GM18511 (cell line): Measurements from ENCODE around the gene ZNF681.
"Not testable (repeated sequence)": the region's sequence is repeated elsewhere in the genome, so short reads cannot be mapped to it uniquely, and the experiment has no call there.

Source experiments
- ATAC-seq: cut with Tn5 transposase; IDR thresholded peaks from one replicate; pipeline ENCODE4 v1.9.1; 2021; ENCODE audit warnings: mild to moderate bottlenecking, moderate library complexity; ENCODE audit not compliant: unreplicated experiment

Gene ZNF681

DNA sequence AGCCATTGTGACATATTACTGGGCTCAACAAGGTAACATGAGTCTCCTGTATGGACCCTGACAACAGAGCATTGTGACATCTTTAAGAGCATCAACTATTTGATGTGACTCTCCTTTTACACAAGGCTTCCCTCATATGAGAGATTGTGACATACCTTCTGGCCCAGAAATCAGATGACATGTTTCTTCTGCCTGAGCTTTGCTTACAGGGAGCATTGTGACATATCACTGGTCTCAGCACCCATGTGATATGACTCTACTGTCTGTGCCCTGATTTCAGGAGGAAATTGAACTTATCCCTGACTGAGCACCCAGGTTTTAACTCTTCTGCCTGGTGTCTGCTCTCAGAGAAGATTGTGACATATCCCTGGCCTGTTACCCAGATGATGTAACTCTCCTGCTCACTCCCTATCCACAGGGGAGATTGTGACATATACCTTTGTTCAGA is 15.9 kb upstream of the ZNF681 start:
- ATAC-seq = no peak

GRCh38 chr19:23774106-23774505 is 15.4 kb upstream of the ZNF681 start:
- no peak for ATAC-seq

DNA sequence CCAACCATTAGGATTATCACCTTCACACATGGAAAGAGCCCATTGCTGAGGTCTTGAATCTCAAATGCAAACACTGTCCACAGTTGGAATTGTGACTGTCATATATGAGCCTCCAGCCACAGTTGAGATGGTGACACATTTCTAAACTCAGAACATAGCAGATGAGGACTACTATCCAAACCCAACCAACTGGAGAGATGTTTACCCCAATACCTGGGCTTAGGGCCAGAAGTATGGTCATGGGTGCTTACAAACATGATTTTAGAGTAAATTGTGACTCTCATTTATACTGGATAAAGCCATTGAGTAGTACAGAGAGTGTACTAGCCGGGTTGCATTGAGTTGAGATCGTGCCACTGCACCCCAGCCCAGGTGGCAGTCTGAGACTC is 14.0 kb upstream of the ZNF681 start:
- ATAC-seq = no peak

- no peak for ATAC-seq
Measured at GRCh38 chr19:23771761-23772674, 13.3 kb upstream of the ZNF681 start.

GRCh38 chr19:23771316-23771715 is 12.6 kb upstream of the ZNF681 start:
- no peak for ATAC-seq

DNA sequence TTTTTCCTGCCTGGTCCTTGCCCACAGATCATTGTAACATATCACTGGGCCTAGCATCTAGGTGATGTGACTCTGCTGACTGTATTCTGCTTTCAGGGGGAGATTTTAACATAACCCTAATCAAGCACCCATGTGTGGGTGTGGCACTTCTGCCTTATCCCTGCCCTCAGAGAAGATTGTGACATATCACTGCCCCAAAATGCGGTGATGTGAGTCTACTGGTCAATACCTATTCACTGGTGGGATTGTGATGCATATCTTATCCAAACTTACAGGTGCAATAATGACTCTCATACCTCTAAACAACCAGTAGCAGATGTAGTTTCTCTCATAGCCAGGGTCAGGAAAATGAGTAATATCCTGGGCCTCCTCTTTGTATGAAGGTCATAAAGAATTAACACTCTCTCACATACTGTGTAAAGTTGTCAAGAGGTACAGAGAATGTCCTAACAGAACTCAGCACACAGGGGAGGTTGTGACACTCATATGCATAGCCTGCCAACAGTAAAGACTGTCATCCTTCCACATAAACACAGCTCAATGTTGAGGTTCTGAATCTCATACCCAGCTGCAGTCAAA is 12.1 kb upstream of the ZNF681 start:
- ATAC-seq = no peak

DNA sequence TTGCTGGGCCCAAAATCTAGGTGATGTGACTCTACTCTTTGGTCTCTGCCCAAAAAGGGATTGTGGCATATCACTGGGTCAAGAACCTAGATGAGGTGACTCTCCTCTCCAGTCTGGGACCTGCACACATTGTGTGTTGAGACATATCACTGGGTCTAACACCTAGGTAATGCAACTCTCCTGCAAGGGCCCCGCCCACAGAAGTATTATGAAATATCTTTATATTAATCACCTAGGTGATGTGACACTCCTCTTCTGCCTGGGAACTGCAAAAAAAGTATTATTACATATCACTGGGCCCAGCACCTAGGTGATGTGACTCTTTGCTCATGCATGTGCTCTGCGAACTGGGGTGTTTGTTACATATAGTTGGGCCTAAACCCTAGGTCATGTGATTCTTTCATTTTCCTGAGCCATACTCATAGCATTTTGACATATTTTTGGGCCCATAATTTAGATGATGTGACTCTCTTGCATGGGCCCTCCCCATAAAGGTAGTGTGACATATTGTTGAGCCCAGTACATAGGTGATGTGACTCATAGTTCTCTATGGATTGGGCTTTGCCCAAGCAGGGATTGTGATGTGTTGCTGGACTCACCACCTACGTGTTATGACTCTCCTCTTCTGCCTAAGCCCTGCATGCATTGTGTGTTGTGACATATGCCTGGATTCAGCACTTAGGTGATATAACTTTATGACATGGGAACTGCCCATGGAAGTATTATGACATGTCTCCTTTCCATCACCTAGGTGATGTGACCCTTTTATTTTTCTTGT is 11.2 kb upstream of the ZNF681 start:
- ATAC-seq = no peak

GRCh38 chr19:23766951-23767350 is 8.3 kb upstream of the ZNF681 start:
- ATAC-seq = no peak

DNA sequence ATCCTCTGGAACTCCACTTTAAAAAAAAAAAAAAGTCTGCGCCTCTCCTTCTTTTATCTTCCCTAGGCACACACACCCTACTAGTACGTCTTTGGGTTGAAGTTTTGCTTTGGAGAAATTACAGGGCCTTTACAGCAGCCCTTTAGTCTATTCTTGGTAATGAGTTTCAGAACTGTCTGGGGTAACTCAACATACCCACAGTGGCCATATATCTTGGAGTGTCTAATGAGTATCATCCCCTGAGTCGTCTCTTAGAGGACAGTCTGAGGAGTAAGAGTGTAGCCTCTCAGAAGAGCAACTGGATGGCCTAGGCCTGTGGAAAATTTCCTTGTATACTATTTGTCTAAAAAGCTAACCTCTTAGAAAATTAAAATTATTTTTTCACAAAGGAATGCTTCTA is 6.1 kb upstream of the ZNF681 start:
- no peak for ATAC-seq

DNA sequence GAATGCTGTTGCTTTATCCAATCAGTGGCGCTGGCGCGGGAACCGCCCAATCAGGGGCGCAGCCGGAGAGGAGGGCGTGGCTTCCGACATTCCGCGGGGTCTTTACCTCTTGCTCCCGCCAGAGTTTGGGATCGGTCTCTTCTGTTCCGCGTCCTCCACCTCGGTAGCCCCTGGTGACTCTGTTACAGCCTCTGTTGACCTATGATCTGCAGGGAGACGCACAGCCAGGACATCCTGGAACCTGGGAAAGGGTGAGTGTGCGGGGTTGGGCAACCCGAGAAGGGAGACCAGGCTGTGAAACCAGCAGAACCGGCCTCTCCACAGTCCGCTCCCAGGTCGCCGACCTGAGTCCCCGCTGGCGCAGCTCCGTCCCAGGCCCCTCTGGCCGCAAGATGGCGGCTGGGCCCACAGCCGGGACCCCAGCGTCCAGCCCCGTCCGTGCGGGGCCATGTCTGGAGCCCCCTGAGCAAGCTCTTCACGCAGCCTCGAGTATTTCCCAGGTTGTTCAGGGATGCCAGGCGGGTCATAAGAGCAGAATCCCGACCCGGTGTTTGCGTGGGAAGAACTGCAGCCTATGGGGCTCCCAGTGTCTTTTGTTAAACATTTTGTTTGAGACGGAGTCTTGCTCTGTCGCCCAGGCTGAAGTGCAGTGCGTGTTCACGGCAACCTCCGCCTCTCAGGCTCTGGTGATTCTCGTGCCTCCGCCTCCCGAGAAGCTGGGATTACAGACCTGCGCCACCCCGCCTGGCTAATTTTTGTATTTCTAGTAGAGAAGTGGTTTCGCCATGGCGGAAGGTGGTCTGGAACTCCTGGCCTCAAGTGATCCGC is 4.4 kb upstream of the ZNF681 start:
- peak; percentile 49 for ATAC-seq

DNA sequence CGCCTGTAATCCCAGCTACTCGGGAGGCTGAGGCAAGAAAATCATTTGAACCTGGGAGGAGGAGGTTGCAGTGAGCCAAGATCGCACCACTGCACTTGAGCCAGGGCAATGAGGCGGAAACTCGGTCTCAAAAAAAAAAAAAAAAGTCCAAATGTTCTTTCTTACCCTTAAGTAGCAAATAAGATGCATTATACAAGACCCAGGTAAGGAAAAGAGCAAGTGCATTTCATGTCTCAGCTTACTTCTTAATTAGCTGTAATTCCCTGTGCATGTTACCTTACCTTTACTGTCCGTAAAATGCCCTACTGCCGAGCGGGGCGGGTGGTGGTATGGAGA is 3.8 kb upstream of the ZNF681 start:
- no peak for ATAC-seq

- not testable (repeated sequence) for ATAC-seq
Measured at GRCh38 chr19:23760326-23760725, 1.6 kb upstream of the ZNF681 start.

DNA sequence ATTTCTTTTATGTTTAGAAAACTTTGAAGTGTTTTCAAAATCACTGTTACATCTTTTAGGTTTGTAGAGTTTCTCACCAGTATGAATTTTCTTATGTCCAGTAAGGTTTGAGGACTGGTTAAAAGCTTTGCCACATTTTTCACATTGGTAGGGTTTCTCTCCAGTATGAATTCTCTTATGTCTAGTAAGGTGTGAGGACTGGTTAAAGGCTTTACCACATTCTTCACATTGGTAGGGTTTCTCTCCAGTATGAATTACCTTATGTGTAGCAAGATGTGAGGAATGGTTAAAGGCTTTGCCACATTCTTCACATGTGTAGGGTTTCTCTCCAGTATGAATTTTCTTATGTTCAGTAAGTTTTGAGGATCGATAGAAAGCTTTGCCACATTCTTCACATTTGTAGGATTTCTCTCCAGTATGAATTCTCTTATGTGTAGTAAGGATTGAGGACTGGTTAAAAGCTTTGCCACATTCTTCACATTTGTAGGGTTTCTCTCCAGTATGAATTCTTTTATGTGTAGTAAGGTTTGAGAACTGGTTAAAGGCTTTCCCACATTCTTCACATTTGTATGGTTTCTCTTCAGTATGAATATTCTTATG is 15.0 kb downstream of the ZNF681 start:
- ATAC-seq = not testable (repeated sequence)

DNA sequence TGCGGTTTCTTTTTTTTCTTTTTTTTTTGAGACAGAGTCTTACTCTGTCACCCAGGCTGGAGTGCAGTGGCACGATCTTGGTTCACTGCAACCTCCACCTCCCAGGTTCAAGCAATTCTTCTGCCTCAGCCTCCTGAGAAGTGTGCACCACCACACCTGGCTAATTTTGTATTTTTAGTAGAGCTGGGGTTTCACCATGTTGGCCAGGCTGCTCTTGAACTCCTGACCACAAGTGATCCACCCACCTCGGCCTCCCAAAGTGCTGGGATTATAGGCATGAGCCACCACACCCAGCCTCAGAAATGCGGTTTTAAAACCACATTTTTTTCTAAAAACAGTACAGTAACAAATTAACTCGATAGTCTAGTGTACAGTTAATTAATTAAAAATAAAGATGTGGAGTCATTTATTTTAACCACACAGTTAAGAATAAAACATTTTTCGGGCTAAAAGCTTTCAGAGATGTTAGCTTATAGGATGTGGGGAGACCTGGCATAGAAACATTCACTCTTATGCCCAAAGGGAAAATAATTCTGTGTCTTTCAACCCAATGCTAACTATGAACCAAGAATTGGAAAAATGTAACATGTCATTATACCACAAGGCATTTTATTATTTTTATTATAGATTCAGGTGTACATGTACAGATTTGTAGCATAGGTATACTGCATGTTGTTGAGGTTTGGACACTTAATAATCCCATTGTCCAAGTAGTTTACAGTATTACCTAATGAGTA is 27.8 kb downstream of the ZNF681 start:
- not testable (repeated sequence) for ATAC-seq

GRCh38 chr19:23724161-23724560 is 34.5 kb downstream of the ZNF681 start:
- ATAC-seq = not testable (repeated sequence)

GRCh38 chr19:23718802-23719201 is 39.9 kb downstream of the ZNF681 start:
- no peak for ATAC-seq

DNA sequence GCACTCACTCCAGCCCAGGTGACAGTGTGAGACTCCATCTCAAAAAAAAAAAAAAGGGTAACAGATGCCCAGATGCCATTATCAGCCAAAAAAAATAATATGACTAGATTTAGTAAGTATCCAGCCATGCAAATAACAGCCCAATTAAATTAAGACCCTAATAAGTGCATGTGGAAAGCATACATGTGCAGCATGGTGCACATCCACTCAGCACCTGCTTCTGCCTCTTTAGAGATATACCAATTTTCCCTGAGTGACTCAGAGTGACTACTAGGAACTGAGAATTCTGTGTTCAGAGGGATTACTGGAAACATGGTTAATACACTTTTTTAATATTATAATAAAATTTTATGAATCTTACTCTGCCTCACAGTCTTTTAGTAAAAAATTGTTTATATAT is 41.9 kb downstream of the ZNF681 start:
- ATAC-seq = no peak

- ATAC-seq = no peak
Measured at GRCh38 chr19:23709347-23709746, 49.3 kb downstream of the ZNF681 start.

DNA sequence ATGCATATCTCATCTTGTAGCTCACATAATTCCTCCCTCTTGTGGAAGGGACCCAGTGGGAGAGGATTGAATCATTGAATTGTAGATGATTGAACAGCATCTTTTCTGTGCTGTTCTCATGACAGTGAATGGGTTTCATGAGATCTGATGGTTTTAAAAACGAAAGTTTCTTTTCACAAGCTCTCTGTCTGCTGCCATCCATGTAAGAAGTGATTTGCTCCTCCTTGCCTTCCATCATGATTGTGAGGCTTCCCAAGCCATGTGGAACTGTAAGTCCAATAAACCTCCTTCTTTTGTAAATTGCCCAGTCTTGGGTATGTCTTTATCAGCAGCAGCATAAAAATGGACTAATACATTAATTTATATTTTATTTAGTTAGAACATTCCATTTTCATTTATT is 52.0 kb downstream of the ZNF681 start:
- ATAC-seq = no peak

DNA sequence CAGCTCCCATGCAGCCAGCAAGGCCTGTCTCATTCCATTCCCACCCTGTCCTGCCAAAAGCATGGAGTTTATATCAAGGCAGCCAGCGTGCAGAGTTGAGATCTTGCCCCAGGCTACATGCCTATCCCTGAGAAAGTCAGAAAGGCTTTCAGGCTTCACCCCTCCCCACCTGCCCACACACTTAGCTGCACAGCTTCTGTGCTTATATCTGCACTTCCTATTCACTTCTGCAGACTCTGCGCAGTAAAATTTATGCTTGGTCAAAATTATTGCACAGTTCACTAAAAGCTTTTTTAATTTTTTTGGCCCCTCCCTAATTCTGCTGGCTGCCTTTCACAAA is 59.2 kb downstream of the ZNF681 start:
- no peak for ATAC-seq
